Activated CD8-positive, alpha-beta T cell treated with anti-CD3 and anti-CD28 coated beads, Interleukin-2, amount 10 ng/mL, durations not matched to agents 7 days and 5 days (primary cell): ENCODE data around the gene ELF3. TPM values are rescaled to one million over a fixed set of nuclear protein-coding genes. Genes with fewer than 3 reads are reported as not detected.

Experiments used
- ATAC-seq: fragments of 150-1000 bp; cut with Tn5 transposase; one replicate; pipeline ENCODE4 v1.10.0; 2021; ENCODE audit warnings: moderate library complexity
- CTCF ChIA-PET: fragments of 350-600 bp; sonication (Branson Sonifier 250); formaldehyde crosslinking; loops from one replicate; lab custom pipeline; 2021; ENCODE audit warnings: antibody characterized with exemption; lab: Charles Lee
- POLR2A ChIA-PET: fragments of 350-600 bp; sonication (Branson Sonifier 250); formaldehyde crosslinking; loops from one replicate; lab custom pipeline; 2021; ENCODE audit warnings: antibody characterized with exemption; lab: Charles Lee
- DNase-seq: peaks from one replicate; pipeline ENCODE4 v3.0.0-alpha.2; 2020
- H3K27ac Mint-ChIP-seq: one replicate; pipeline ENCODE4 v1.8.0; 2021; ENCODE audit warnings: mild to moderate bottlenecking, mixed read lengths
- H3K27me3 Mint-ChIP-seq: one replicate; pipeline ENCODE4 v1.8.0; 2021; ENCODE audit warnings: low read depth, mixed read lengths
- H3K36me3 Mint-ChIP-seq: one replicate; pipeline ENCODE4 v1.8.0; 2021; ENCODE audit warnings: low read depth, mixed read lengths
- H3K4me1 Mint-ChIP-seq: one replicate; pipeline ENCODE4 v1.8.0; 2021; ENCODE audit warnings: low read depth, mixed read lengths
- H3K4me3 Mint-ChIP-seq: one replicate; pipeline ENCODE4 v1.8.0; 2021; ENCODE audit warnings: mild to moderate bottlenecking, mixed read lengths
- H3K9me3 Mint-ChIP-seq: one replicate; pipeline ENCODE4 v1.8.0; 2022; ENCODE audit warnings: mixed read lengths; ENCODE audit not compliant: insufficient read depth
- total RNA-seq, 2 experiments: library from RNA; stranded (reverse); gene quantifications; one replicate each; pipeline ENCODE4 v1.2.3, GENCODE V29; 2021

The ELF3 gene
- total RNA-seq, 2 experiments from 2014 or later: 0.42 to 0.55 TPM

- ATAC-seq (no peak), DNase-seq (no peak)
- H3K36me3 Mint-ChIP-seq: no peaks in the 10 kb centered on the region
- H3K27me3 Mint-ChIP-seq: peaks cover 2% of the 10 kb centered on the region
- no peaks in the 10 kb centered on the region for H3K4me1 Mint-ChIP-seq
- ChIA-PET CTCF (interaction anchor here (1.6 to 2.0 kb wide), 2 partner anchors 116 to 123 kb away, joined by 5 to 12 read pairs; no protein-coding TSS in a partner anchor), POLR2A (no interaction called here)
- no peak overlapping the region for H3K27ac Mint-ChIP-seq
- H3K9me3 Mint-ChIP-seq: no peaks in the 10 kb centered on the region
- H3K4me3 Mint-ChIP-seq: no peak overlapping the region
These were observed 1.6 kb downstream of the ELF3 start for GRCh38 chr1:202011994-202012393.

- ATAC-seq: no peak
- POLR2A ChIA-PET: no interaction called here
- DNase-seq: no peak
- H3K4me1 Mint-ChIP-seq: no peaks in the 10 kb centered on the region
- peaks cover 4% of the 10 kb centered on the region for H3K27me3 Mint-ChIP-seq
- H3K36me3 Mint-ChIP-seq: no peaks in the 10 kb centered on the region
- H3K9me3 Mint-ChIP-seq: no peaks in the 10 kb centered on the region
- H3K4me3 Mint-ChIP-seq: no peak overlapping the region
- CTCF ChIA-PET: interaction anchor here (1.1 kb wide), 1 partner anchor 117 kb away, joined by 4 read pairs; no protein-coding TSS in a partner anchor
- no peak overlapping the region for H3K27ac Mint-ChIP-seq
These were observed 2.4 kb downstream of the ELF3 start for GRCh38 chr1:202012544-202013478.

- no peak overlapping the region for H3K27ac Mint-ChIP-seq
- H3K4me3 Mint-ChIP-seq: no peak overlapping the region
- POLR2A ChIA-PET: interaction anchor here (0.6 kb wide), 1 partner anchor 45 kb away, joined by 3 read pairs; no protein-coding TSS in a partner anchor
- H3K36me3 Mint-ChIP-seq: no peaks in the 10 kb centered on the region
- H3K4me1 Mint-ChIP-seq: peaks cover under 1% of the 10 kb centered on the region
- CTCF ChIA-PET: interaction anchor here (1.1 to 1.7 kb wide), 2 partner anchors 118 to 122 kb away, joined by 4 to 5 read pairs; no protein-coding TSS in a partner anchor
- peaks cover 4% of the 10 kb centered on the region for H3K27me3 Mint-ChIP-seq
- DNase-seq (no peak), ATAC-seq (no peak)
- no peaks in the 10 kb centered on the region for H3K9me3 Mint-ChIP-seq
These were observed 3.2 kb downstream of the ELF3 start for GRCh38 chr1:202013603-202014002.

- H3K27me3 Mint-ChIP-seq: peaks cover 7% of the 10 kb centered on the region
- H3K27ac Mint-ChIP-seq: no peak overlapping the region
- no peak for ATAC-seq
- ChIA-PET POLR2A (interaction anchor here (0.6 kb wide), 1 partner anchor 44 kb away, joined by 3 read pairs; no protein-coding TSS in a partner anchor), CTCF (interaction anchor here (1.6 to 1.7 kb wide), 2 partner anchors 14 to 122 kb away, joined by 5 to 6 read pairs; no protein-coding TSS in a partner anchor)
- no peak overlapping the region for H3K4me3 Mint-ChIP-seq
- H3K9me3 Mint-ChIP-seq: no peaks in the 10 kb centered on the region
- H3K36me3 Mint-ChIP-seq: no peaks in the 10 kb centered on the region
- peaks cover 4% of the 10 kb centered on the region for H3K4me1 Mint-ChIP-seq
- DNase-seq: no peak
These were observed 3.7 kb downstream of the ELF3 start for GRCh38 chr1:202014060-202014459.

- H3K4me1 Mint-ChIP-seq: peaks cover 4% of the 10 kb centered on the region
- no peak overlapping the region for H3K27ac Mint-ChIP-seq
- no peak for ATAC-seq
- no peaks in the 10 kb centered on the region for H3K9me3 Mint-ChIP-seq
- peaks cover 7% of the 10 kb centered on the region for H3K27me3 Mint-ChIP-seq
- ChIA-PET CTCF (interaction anchor here (1.5 to 1.7 kb wide), 3 partner anchors 15 to 121 kb away, joined by 4 to 6 read pairs (median 5); partner anchors contain the start of gene RNPEP), POLR2A (interaction anchor here (0.6 kb wide), 1 partner anchor 18 kb away, joined by 3 read pairs; no protein-coding TSS in a partner anchor)
- no peak for DNase-seq
- H3K4me3 Mint-ChIP-seq: no peak overlapping the region
- no peaks in the 10 kb centered on the region for H3K36me3 Mint-ChIP-seq
These were observed 4.7 kb downstream of the ELF3 start for GRCh38 chr1:202014915-202015661.

- Mint-ChIP-seq H3K4me1 (peaks cover 4% of the 10 kb centered on the region), H3K27ac (no peak overlapping the region), H3K4me3 (no peak overlapping the region), H3K9me3 (no peaks in the 10 kb centered on the region), H3K27me3 (peaks cover 7% of the 10 kb centered on the region), H3K36me3 (no peaks in the 10 kb centered on the region)
- CTCF ChIA-PET: interaction anchor here (1.5 to 1.6 kb wide), 2 partner anchors 16 to 33 kb away, joined by 4 to 6 read pairs; partner anchors contain the start of gene RNPEP
- no peak for ATAC-seq
- no peak for DNase-seq
- POLR2A ChIA-PET: no interaction called here
These were observed 5.2 kb downstream of the ELF3 start for GRCh38 chr1:202015662-202015937.

GRCh38 chr1:202016022-202016810, 5.8 kb downstream of the ELF3 start:
- peaks cover 4% of the 10 kb centered on the region for H3K4me1 Mint-ChIP-seq

GRCh38 chr1:202016811-202017748, 6.7 kb downstream of the ELF3 start:
- ChIA-PET POLR2A (no interaction called here), CTCF (interaction anchor here (1.5 kb wide), 2 partner anchors 17 to 34 kb away, joined by 4 to 6 read pairs; partner anchors contain the start of gene RNPEP)
- Mint-ChIP-seq H3K9me3 (no peaks in the 10 kb centered on the region), H3K27me3 (peaks cover 7% of the 10 kb centered on the region), H3K4me1 (peaks cover 4% of the 10 kb centered on the region), H3K4me3 (no peak overlapping the region), H3K36me3 (no peaks in the 10 kb centered on the region), H3K27ac (no peak overlapping the region)
- ATAC-seq (no peak), DNase-seq (no peak)

More at GRCh38 chr1:202016022-202016810, 5.8 kb downstream of the ELF3 start:
- Mint-ChIP-seq H3K9me3 (no peaks in the 10 kb centered on the region), H3K27me3 (peaks cover 7% of the 10 kb centered on the region), H3K4me3 (no peak overlapping the region), H3K27ac (no peak overlapping the region), H3K36me3 (no peaks in the 10 kb centered on the region)
- POLR2A ChIA-PET: no interaction called here
- no peak for DNase-seq
- CTCF ChIA-PET: interaction anchor here (1.5 to 1.6 kb wide), 3 partner anchors 17 to 33 kb away, joined by 4 to 6 read pairs (median 6); partner anchors contain the start of gene RNPEP
- no peak for ATAC-seq

- CTCF ChIA-PET: interaction anchor here (1.2 to 1.5 kb wide), 2 partner anchors 18 to 122 kb away, joined by 3 to 6 read pairs; no protein-coding TSS in a partner anchor
- Mint-ChIP-seq H3K9me3 (no peaks in the 10 kb centered on the region), H3K27ac (no peak overlapping the region), H3K27me3 (peaks cover 7% of the 10 kb centered on the region), H3K4me3 (no peak overlapping the region), H3K36me3 (no peaks in the 10 kb centered on the region), H3K4me1 (peaks cover 4% of the 10 kb centered on the region)
- POLR2A ChIA-PET: no interaction called here
- ATAC-seq: no peak
- no peak for DNase-seq
These were observed 7.5 kb downstream of the ELF3 start for GRCh38 chr1:202017749-202018467.
